VCaP (cell line): ENCODE measurements around the gene SORL1.

Experiments used
- H3K27ac ChIP-seq: fragments of 450-650 bp; 2 replicates; pipeline ENCODE4 v1.5.1; 2017
- TF ChIP-seq, protein P1 (sequence below): fragments of 450-650 bp; conservative IDR thresholded peaks from 2 replicates; pipeline ENCODE4 v1.5.1; 2017; ENCODE audit warnings: mild to moderate bottlenecking, moderate library complexity

Gene SORL1

DNA sequence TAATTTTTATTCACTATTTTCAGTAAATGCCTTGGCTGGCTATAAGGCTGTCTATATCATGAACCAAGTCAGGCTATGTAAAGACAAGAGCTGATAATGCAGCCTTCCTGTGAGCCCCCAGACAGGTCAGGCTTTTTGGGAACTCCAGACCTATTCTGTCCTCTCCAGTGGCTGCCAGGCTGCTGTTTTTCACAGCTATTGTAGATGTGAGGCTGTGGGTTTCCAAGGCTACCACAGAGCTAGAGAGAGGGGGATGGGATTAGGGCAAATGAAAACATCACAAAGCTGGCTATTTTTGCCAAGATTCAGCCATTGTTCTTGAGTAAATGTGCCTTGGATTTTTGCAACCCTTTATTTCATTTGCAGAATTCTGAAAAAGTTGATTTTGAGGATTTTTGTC lies 56.3 kb downstream of the SORL1 start:
- no peak overlapping the region for H3K27ac ChIP-seq
- TF ChIP-seq, protein P1, sequence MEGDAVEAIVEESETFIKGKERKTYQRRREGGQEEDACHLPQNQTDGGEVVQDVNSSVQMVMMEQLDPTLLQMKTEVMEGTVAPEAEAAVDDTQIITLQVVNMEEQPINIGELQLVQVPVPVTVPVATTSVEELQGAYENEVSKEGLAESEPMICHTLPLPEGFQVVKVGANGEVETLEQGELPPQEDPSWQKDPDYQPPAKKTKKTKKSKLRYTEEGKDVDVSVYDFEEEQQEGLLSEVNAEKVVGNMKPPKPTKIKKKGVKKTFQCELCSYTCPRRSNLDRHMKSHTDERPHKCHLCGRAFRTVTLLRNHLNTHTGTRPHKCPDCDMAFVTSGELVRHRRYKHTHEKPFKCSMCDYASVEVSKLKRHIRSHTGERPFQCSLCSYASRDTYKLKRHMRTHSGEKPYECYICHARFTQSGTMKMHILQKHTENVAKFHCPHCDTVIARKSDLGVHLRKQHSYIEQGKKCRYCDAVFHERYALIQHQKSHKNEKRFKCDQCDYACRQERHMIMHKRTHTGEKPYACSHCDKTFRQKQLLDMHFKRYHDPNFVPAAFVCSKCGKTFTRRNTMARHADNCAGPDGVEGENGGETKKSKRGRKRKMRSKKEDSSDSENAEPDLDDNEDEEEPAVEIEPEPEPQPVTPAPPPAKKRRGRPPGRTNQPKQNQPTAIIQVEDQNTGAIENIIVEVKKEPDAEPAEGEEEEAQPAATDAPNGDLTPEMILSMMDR, result no peak

DNA sequence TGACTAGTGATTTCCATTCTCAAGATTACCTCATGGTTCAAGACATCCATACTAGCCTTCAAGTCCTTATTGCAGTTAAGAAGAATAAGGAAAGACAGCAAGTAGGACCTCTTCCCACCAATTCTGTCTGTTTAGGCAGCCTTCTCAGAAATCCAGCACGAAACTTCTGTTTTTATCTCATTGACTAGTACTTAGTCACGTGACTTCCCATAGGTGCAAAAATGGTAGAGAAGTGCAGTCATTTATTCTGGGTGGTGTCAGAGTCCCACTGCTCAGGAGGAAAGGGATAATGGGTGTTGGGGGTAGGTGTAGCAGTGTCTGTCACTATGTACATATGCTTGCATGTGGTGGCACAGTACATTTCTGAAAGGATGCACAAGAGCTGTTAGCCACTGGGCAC lies 58.3 kb downstream of the SORL1 start:
- H3K27ac ChIP-seq, result no peak overlapping the region
- TF ChIP-seq, protein P1, result no peak

DNA sequence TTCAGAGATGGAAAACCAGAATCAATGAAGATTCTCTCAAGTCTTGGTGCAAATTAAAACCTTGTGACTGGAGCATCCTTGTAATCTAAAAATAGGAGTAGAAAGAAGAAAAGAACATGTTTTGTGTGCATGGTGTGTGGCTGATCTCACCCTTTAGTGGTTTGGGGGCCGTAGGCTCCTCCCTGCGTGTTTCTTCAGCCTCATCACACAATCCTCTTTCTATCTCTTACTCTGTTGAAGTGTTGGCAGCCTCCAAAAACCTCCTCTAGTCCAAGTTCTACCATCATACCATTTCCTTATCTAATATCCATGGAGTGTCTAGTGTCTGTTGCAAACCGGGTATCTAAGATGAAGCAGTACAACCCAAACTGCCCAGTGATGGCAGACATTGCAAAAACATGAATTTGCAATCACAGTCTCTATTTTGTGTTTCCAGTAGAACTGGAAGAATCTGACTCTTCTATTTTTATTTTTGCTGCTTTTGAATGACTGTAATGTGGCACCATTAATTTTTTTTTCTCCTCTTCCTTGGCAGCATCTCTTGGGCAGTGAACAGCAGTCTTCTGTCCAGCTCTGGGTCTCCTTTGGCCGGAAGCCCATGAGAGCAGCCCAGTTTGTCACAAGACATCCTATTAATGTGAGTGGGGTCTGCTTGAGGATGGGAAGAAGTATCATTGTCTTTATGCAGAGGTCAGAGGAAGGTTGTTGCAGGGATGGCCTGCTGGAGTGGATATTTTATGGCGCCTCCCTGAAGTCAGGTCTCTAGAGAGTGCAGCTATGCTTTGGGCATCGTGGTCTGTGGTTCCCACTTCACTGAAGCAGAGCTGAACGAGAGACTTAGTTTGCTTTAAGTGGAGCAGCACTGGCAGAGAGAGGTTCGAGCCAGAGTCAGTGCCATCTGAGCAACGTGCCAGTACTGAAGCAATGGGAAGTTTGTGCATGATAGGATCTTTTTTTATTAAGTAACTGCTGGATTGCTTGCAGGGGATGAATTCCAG lies 60.7 kb downstream of the SORL1 start:
- H3K27ac ChIP-seq, result no peak overlapping the region
- TF ChIP-seq, protein P1, result no peak

DNA sequence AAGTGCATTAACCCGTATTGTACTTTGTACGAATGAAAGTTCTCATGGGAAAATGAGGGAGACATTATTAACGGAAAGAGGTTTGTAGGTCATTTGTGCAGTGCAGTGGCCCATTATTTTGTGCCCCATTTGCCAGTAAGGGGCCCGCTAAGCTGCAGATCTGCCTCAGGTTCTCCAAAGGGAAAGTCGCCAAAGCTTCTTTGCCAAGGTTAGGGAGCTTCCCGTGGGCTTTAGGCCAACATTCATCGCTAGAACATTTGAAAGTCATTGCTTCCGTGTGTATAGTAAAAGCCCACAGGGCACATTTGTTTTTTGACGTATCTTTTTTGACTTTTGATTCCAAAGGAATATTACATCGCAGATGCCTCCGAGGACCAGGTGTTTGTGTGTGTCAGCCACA lies 61.7 kb downstream of the SORL1 start:
- no peak overlapping the region for H3K27ac ChIP-seq
- TF ChIP-seq, protein P1, result no peak

DNA sequence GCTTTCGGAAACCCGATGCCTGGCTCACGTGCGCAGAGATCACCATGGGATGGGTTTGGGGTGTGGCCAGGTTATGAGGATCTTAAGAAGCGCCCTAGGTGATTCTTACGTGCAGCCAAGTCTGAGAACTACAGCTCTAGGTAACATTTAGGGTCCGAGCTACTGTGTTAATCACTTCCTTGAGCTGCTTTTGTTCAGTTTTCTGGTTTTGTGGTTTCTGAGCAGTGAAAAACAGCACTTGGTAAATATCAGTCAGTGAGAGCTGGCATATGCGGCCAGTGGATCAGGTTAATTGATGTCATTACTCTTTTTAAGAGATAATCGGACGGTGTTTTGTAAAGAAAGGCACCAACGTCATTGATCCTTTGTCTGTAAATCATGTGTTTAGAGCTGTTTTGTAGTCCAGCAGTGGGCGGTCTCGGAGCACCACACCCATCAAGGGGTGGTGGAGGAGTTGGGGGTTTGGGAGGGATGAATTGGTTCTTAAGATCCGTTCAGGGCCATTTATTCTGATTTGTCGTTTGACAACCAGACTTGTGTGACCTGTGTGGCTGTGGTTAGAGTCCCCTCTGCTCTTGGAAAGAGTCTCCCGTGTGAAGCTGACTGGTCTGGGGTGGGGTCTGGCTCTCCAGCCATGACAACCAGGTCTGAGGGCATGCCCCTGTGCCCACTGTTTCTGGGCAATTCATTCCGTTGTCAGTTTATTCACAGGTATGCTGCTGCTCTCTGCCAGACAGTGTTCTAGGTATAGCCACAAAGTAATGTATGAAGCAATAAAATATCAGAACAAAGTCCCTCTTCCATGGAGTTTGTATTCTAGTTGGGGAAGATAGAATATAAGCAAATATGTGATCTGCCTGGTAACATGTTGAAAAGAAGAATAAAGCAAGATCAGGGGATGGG lies 62.6 kb downstream of the SORL1 start:
- TF ChIP-seq, protein P1, result no peak
- no peak overlapping the region for H3K27ac ChIP-seq

DNA sequence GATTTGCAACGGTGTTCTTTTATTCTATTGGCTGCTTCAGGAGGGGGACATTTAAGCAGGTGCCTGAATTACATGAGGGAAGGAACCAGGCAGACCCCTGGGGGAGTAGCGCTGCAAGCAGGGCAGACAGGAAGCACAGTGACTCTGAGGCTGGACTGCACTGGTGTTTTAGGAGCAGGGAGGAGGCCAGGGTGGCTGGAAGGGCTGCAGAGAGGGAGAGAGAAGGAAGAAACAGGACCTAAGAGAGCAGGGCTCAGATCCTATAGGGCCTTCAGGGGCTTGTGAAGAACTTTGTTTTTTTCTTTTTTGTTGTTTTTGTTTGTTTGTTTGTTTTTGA lies 63.2 kb downstream of the SORL1 start:
- H3K27ac ChIP-seq, result no peak overlapping the region
- TF ChIP-seq, protein P1, result no peak

DNA sequence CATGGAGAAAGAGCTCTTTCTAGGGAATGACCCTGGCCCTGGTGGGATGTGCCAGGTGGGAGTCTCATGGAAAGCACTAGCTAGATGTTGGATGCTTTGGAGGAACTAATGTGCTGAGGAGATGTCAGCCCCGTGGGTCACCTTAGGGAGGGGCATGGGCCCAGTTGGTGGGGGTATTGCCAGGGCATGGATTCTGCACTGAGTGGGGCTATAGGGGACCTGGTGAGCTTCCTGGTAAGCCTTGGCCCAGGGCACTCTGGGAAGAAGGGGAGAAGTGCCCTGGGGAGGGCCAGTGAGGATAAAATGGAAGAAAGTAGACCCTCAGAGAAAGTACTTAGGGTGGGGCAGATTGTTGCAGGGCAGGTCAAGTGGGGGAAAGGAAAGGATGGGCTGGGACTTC lies 65.9 kb downstream of the SORL1 start:
- no peak overlapping the region for H3K27ac ChIP-seq

More for the DNA sequence above, 65.9 kb downstream of the SORL1 start:
- TF ChIP-seq, protein P1, result no peak
